Gastroesophageal sphincter (tissue), 4 donors: ENCODE data around the gene MACF1. TPM values are rescaled to one million over a fixed set of nuclear protein-coding genes. Genes with fewer than 3 reads are reported as not detected.
A peak's percentile ranks its signal among the peaks of the same experiment; 100 is the strongest.

ENCODE experiments used
- ATAC-seq: fragments of 150-250 bp; one replicate; pipeline ENCODE4 v1.9.1; 2016; ENCODE audit warnings: mild to moderate bottlenecking, moderate library complexity
- H3K27ac ChIP-seq, 4 donors: fragments of 200-600 bp; sonication (generic) in 3 of 4; 1 replicate in 3 of 4; 2 replicates in 1 of 4; pipeline ENCODE4 v1.5.1; 2016 to 2019
- H3K27me3 ChIP-seq: fragments of 200-600 bp; sonication (generic); one replicate; pipeline ENCODE4 v1.5.1; 2019
- H3K36me3 ChIP-seq, 2 donors: fragments of 200-600 bp; sonication (generic); one replicate each; pipeline ENCODE4 v1.5.1; 2019; ENCODE audit warnings: control low read depth in 1 of 2
- H3K4me1 ChIP-seq, 3 donors: fragments of 200-600 bp; sonication (generic); 1 replicate in 2 of 3; 2 replicates in 1 of 3; pipeline ENCODE4 v1.5.1; 2016 to 2019; ENCODE audit warnings: control low read depth in 2 of 3
- H3K4me3 ChIP-seq, 2 donors: fragments of 200-600 bp; sonication (generic); one replicate each; pipeline ENCODE4 v1.5.1; 2019; ENCODE audit warnings: mild to moderate bottlenecking in 1 of 2, moderate library complexity in 1 of 2
- H3K9me3 ChIP-seq, 3 donors: fragments of 200-600 bp; sonication (generic); one replicate each; pipeline ENCODE4 v1.5.1; 2017 to 2019; ENCODE audit warnings: control low read depth in 2 of 3
- EP300 ChIP-seq: sonication (generic); formaldehyde crosslinking; IDR thresholded peaks from one replicate; pipeline ENCODE4 v1.6.1; 2017; ENCODE audit warnings: antibody characterized with exemption, mild to moderate bottlenecking
- POLR2A ChIP-seq, 2 donors: fragments of 450-650 bp; IDR thresholded peaks; one replicate each; pipeline ENCODE4 v1.6.1; 2017; ENCODE audit warnings: antibody characterized with exemption in 2 of 2, mild to moderate bottlenecking in 2 of 2, moderate library complexity in 1 of 2
- POLR2AphosphoS5 ChIP-seq: sonication (generic); formaldehyde crosslinking; IDR thresholded peaks from one replicate; pipeline ENCODE4 v1.6.1; 2017; ENCODE audit warnings: antibody characterized with exemption
- WGBS, 2 donors: methylation state at CpG; one replicate each; pipeline ENCODE4 v1.1.5; 2018; ENCODE audit warnings: low coverage in 1 of 2; 5-methylcytosine and 5-hydroxymethylcytosine counted together
- total RNA-seq, 4 donors: library from RNA; depleted of rRNA; stranded (reverse); fragments of >200 nt; gene quantifications; one replicate each; pipeline ENCODE4 v1.1.0, GENCODE V29; 2016
- TF ChIP-seq, protein P1 (sequence below), 4 experiments: fragments of 200-600 bp in 2 of 4; fragments of 450-650 bp in 2 of 4; sonication (generic) in 1 of 4; IDR thresholded peaks; one replicate each; pipeline ENCODE4 v1.5.1; 2017 to 2019; ENCODE audit warnings: antibody characterized with exemption in 4 of 4, mild to moderate bottlenecking in 2 of 4, moderate library complexity in 2 of 4

Gene MACF1
- total RNA-seq, 4 donors from 2014 or later = 454 to 752 (median 541) TPM

GRCh38 chr1:39401106-39401505 lies 196.6 kb downstream of the MACF1 start:
- Histone ChIP-seq H3K27me3 (no peaks in the 10 kb centered on the region), H3K4me1 (peaks cover 7 to 58% (median 30%) of the 10 kb centered on the region in 3 donors), H3K9me3 (no peaks in the 10 kb centered on the region), H3K27ac (no peak overlapping the region), H3K36me3 (no peaks in the 10 kb centered on the region), H3K4me3 (no peak overlapping the region)
- no peak for ATAC-seq
- TF ChIP-seq, protein P1, sequence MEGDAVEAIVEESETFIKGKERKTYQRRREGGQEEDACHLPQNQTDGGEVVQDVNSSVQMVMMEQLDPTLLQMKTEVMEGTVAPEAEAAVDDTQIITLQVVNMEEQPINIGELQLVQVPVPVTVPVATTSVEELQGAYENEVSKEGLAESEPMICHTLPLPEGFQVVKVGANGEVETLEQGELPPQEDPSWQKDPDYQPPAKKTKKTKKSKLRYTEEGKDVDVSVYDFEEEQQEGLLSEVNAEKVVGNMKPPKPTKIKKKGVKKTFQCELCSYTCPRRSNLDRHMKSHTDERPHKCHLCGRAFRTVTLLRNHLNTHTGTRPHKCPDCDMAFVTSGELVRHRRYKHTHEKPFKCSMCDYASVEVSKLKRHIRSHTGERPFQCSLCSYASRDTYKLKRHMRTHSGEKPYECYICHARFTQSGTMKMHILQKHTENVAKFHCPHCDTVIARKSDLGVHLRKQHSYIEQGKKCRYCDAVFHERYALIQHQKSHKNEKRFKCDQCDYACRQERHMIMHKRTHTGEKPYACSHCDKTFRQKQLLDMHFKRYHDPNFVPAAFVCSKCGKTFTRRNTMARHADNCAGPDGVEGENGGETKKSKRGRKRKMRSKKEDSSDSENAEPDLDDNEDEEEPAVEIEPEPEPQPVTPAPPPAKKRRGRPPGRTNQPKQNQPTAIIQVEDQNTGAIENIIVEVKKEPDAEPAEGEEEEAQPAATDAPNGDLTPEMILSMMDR (IDR thresholded peaks at IDR 0.05) = no peak
- TF ChIP-seq POLR2AphosphoS5 = no peak
- no peak for TF ChIP-seq POLR2A (IDR thresholded peaks at IDR 0.05)
- no peak for TF ChIP-seq EP300
- WGBS, 2 donors = 54 to 60% methylated on average over 2 of the region's 2 CpGs

DNA sequence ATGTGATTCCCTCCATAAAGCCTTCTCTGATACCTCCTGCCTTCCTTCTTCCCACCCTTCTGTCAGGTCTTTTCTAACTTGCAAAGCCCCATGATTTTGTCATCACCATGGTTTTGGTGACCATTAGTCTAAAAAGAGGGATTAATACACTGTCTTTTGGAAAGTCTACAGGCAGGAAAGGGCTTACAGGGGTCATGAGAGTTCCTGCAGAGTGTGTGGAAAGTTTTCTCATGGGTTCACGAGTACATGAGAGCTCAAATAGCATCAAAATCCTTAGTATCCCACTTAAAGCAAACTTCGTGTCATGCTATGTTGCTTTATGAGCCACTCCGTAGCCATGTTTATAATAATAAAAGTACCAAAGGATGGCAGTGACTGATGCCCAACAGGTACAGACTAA lies 200.4 kb downstream of the MACF1 start:
- no peaks in the 10 kb centered on the region for H3K9me3 ChIP-seq
- H3K4me3 ChIP-seq = no peak overlapping the region
- peaks cover 3 to 46% (median 26%) of the 10 kb centered on the region in 3 donors for H3K4me1 ChIP-seq
- peak overlapping the region; percentile 39 to 96 (median 80) for H3K27ac ChIP-seq
- no peaks in the 10 kb centered on the region for H3K36me3 ChIP-seq
- WGBS, 2 donors = 33 to 48% methylated on average over 1 to 3 of the region's 3 CpGs
- ATAC-seq = no peak
- TF ChIP-seq POLR2AphosphoS5 (no peak), POLR2A (IDR thresholded peaks at IDR 0.05) (no peak), EP300 (no peak)
- TF ChIP-seq, protein P1 (IDR thresholded peaks at IDR 0.05) = no peak
- H3K27me3 ChIP-seq = no peaks in the 10 kb centered on the region

- Histone ChIP-seq H3K27me3 (no peaks in the 10 kb centered on the region), H3K36me3 (no peaks in the 10 kb centered on the region), H3K4me1 (peaks cover 7 to 49% (median 31%) of the 10 kb centered on the region in 3 donors), H3K9me3 (no peaks in the 10 kb centered on the region), H3K27ac (peak overlapping the region; percentile 39 to 96 (median 80)), H3K4me3 (no peak overlapping the region)
- 52 to 77% methylated on average over 1 to 2 of the region's 2 CpGs for WGBS, 2 donors
- TF ChIP-seq EP300 = no peak
- TF ChIP-seq, protein P1 (IDR thresholded peaks at IDR 0.05) = no peak
- no peak for TF ChIP-seq POLR2AphosphoS5
- no peak for TF ChIP-seq POLR2A (IDR thresholded peaks at IDR 0.05)
- no peak for ATAC-seq
Measured at GRCh38 chr1:39405358-39405757, 200.9 kb downstream of the MACF1 start.

DNA sequence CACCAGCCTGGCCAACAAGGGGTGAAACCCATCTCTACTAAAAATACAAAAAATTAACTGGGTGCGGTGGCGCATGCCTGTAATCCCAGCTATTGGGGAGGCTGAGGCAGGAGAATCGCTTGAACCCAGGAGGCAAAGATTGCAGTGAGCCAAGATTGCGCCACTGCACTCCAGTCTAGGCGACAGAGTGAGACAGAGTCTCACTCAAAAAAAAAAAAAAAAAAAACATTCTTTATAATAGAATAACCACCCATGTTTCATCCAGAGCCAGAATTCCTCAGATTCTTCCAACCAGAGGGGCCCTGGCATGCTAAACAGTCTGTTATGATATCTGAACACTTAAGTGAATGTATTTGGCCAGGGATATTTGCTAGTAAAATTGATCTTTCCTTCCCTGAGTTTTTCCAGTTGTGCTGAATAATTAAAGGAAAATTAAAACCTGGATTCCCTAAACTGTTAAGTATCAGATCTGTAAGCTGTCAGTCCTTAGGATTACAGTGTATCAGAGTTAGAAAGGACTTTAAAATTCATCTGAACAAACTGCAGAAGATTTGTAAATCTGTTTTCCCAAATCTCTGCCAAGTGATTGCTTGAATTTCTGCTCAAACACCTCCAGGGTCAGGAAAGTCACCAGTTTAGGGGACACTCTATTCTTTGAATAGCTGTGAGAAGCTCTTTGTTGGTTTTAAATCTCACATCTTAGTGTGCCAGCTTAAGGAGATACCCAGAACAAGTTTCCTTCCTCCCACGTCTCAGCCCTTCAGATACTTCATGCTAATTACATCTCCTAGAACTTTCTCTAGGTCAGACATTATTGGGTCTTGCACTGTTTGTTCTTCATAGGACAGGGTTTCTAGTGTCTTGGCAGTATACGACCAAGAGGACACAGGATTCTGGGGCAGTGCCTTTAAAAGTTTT lies 202.3 kb downstream of the MACF1 start:
- 0 to 27% methylated on average over 1 to 5 of the region's 7 CpGs for WGBS, 2 donors
- H3K4me3 ChIP-seq = no peak overlapping the region

More for the DNA sequence above, 202.3 kb downstream of the MACF1 start:
- Histone ChIP-seq H3K9me3 (no peaks in the 10 kb centered on the region), H3K36me3 (no peaks in the 10 kb centered on the region), H3K27ac (peak overlapping the region; percentile 92 to 96 (median 93)), H3K27me3 (no peaks in the 10 kb centered on the region), H3K4me1 (peaks cover 16 to 63% (median 45%) of the 10 kb centered on the region in 3 donors)
- TF ChIP-seq EP300 (no peak), POLR2A (IDR thresholded peaks at IDR 0.05) (no peak), POLR2AphosphoS5 (no peak)
- TF ChIP-seq, protein P1 (IDR thresholded peaks at IDR 0.05) = no peak
- no peak for ATAC-seq
